Adrenal gland (tissue), 12 donors: ENCODE data around the gene SEPTIN10. TPM values are rescaled to one million over a fixed set of nuclear protein-coding genes. Genes with fewer than 3 reads are reported as not detected.
A peak's percentile ranks its signal among the peaks of the same experiment; 100 is the strongest.

Experiments
- DNase-seq, 7 donors: peaks; one replicate each; pipeline ENCODE4 v3.0.0-alpha.2; 2019 to 2020
- H3K27ac ChIP-seq, 5 donors: fragments of 200-600 bp; sonication (generic) in 4 of 5; 1 replicate in 3 of 5; 2 replicates in 2 of 5; pipeline versions ENCODE4 v1.5.1 to v1.8.0; 2016 to 2020; ENCODE audit warnings: mild to moderate bottlenecking in 1 of 5
- H3K27me3 ChIP-seq: fragments of 200-600 bp; 2 replicates; pipeline ENCODE4 v1.8.0; 2021
- H3K36me3 ChIP-seq, 2 donors: fragments of 200-600 bp; replicated peaks in 1 of 2; 1 replicate in 1 of 2; 2 replicates in 1 of 2; pipeline versions ENCODE4 v1.5.1 to v1.8.0; 2018 to 2022
- H3K4me1 ChIP-seq, 2 donors: fragments of 200-600 bp; replicated peaks in 1 of 2; 1 replicate in 1 of 2; 2 replicates in 1 of 2; pipeline versions ENCODE4 v1.5.1 to v1.8.0; 2018 to 2021
- H3K4me3 ChIP-seq, 4 donors: fragments of 200-600 bp; sonication (generic) in 3 of 4; one replicate each; pipeline ENCODE4 v1.5.1; 2016 to 2018
- H3K9me3 ChIP-seq, 3 donors: fragments of 200-600 bp; sonication (generic) in 1 of 3; replicated peaks in 1 of 3; 1 replicate in 2 of 3; 2 replicates in 1 of 3; pipeline versions ENCODE4 v1.5.1 to v1.8.0; 2016 to 2021
- POLR2A ChIP-seq, 2 donors: fragments of 450-650 bp; IDR thresholded peaks; one replicate each; pipeline ENCODE4 v1.6.1; 2017; ENCODE audit warnings: antibody characterized with exemption in 2 of 2, mild to moderate bottlenecking in 2 of 2, moderate library complexity in 1 of 2
- WGBS, 4 donors: extraction: QIAGEN DNeasy Blood & Tissue Kit in 2 of 4; methylation state at CpG; one replicate each; pipeline versions ENCODE4 v1.1.5 to v1.1.7; 2013 to 2017; 5-methylcytosine and 5-hydroxymethylcytosine counted together
- intact Hi-C, 2 donors: fragments of 100-400 bp; cut with DNase I; formaldehyde crosslinking; loops; one replicate each; pipeline versions ENCODE4 v1.14.1 to v1.15.0; 2022 to 2023
- polyA plus RNA-seq, 3 donors: library from polyadenylated mRNA; stranded (reverse); fragments of 200-250 nt in 2 of 3; fragments of 350-450 nt in 1 of 3; fragmentation: Illumina TruSeq in 1 of 3; extraction: RNeasy Lipid Tissue Mini Kit (QIAGEN cat#74804) in 1 of 3; gene quantifications; one replicate each; pipeline ENCODE4 v1.2.3, GENCODE V29; 2013 to 2014
- total RNA-seq, 9 donors: library from RNA; depleted of rRNA in 4 of 9; stranded (reverse); fragments of >200 nt in 4 of 9; fragments of 120-200 nt in 1 of 9; fragmentation: NEBNext Ultra II Directional in 1 of 9; extraction: Animal tissue kit (Norgen Biotek cat#: 25700) in 1 of 9; gene quantifications; one replicate each; pipeline versions ENCODE4 v1.1.0 to v1.2.4, GENCODE V29; 2013 to 2023
- TF ChIP-seq, protein P1 (sequence below), 6 experiments: fragments of 450-650 bp in 4 of 6; fragments of 200-600 bp in 2 of 6; sonication (generic) in 1 of 6; IDR thresholded peaks; 1 replicate in 5 of 6; 2 replicates in 1 of 6; pipeline versions ENCODE4 v1.5.1 to v1.8.0; 2016 to 2021; ENCODE audit warnings: antibody characterized with exemption in 6 of 6, mild to moderate bottlenecking in 2 of 6, moderate library complexity in 1 of 6
- donor health status: healthy with polysubstance abuse.
- donor health status: Bipolar disorder and iron deficiency.
- donor health status: DM: yes; HTN: yes; CAD: no.
- donor health status: DM: no; HTN: no; CAD: no.
- donor health status: DM: no; HTN: no; CAD: no.
- donor health status: DM: yes; HTN: yes; CAD: no.

Gene SEPTIN10
- total and polyA plus RNA-seq, 12 donors: 18.1 to 91.3 (median 44.8) TPM

DNA sequence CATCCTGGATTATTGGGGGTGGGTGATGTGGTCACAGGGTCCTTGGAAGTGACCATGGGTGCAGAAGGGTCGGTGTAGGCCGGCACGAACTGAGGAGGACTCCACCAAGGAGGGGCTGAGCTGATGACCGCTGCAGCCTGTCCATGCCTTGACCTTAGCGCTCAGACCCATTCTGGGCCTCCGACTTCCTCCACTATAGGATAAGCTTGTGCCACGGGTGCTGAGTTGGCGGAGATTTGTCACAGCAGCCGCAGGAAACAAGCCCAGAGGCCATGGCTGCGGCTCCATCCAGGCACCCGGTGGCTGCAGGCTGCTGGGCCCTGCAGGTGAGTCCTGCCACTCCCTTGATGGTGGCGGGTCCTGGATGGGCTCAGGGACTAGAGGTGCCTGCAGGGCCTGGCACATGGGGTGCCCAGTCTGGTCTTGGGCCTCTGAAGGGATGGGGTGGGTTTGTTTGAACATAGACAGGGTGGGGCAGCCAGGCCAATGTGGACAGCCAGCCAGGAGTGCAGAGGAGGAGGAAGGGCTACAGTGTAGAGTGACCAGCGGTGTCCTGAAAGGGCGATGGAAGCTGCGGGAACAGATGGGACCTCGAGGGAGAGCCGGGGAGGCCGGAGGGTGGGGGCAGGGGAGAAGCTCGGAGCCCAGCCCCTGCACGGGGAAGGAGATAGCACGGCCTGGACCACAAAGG, 84.8 kb downstream of the SEPTIN10 start:
- no peaks in the 10 kb centered on the region for H3K9me3 ChIP-seq
- no peak overlapping the region for H3K27ac ChIP-seq
- H3K4me1 ChIP-seq: no peaks in the 10 kb centered on the region
- H3K36me3 ChIP-seq: no peaks in the 10 kb centered on the region
- peak in 2 of 7 donors; percentile 8 to 35 for DNase-seq
- no peak overlapping the region for H3K4me3 ChIP-seq
- no peaks in the 10 kb centered on the region for H3K27me3 ChIP-seq
- intact Hi-C loops: no loop called here
- TF ChIP-seq POLR2A (IDR thresholded peaks at IDR 0.05): no peak
- TF ChIP-seq, protein P1, sequence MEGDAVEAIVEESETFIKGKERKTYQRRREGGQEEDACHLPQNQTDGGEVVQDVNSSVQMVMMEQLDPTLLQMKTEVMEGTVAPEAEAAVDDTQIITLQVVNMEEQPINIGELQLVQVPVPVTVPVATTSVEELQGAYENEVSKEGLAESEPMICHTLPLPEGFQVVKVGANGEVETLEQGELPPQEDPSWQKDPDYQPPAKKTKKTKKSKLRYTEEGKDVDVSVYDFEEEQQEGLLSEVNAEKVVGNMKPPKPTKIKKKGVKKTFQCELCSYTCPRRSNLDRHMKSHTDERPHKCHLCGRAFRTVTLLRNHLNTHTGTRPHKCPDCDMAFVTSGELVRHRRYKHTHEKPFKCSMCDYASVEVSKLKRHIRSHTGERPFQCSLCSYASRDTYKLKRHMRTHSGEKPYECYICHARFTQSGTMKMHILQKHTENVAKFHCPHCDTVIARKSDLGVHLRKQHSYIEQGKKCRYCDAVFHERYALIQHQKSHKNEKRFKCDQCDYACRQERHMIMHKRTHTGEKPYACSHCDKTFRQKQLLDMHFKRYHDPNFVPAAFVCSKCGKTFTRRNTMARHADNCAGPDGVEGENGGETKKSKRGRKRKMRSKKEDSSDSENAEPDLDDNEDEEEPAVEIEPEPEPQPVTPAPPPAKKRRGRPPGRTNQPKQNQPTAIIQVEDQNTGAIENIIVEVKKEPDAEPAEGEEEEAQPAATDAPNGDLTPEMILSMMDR (IDR thresholded peaks at IDR 0.05): no peak
- 88 to 92% (median 88%) methylated on average over 18 to 21 of the region's 21 CpGs for WGBS, 4 donors

GRCh38 chr2:109527846-109528705, 85.7 kb downstream of the SEPTIN10 start:
- no peaks in the 10 kb centered on the region for H3K36me3 ChIP-seq
- H3K27ac ChIP-seq: no peak overlapping the region
- intact Hi-C loops: no loop called here
- no peak overlapping the region for H3K4me3 ChIP-seq
- WGBS, 4 donors: 82 to 91% (median 89%) methylated on average over 13 to 16 of the region's 16 CpGs
- no peak for TF ChIP-seq POLR2A (IDR thresholded peaks at IDR 0.05)
- TF ChIP-seq, protein P1 (IDR thresholded peaks at IDR 0.05): no peak
- no peaks in the 10 kb centered on the region for H3K4me1 ChIP-seq
- no peaks in the 10 kb centered on the region for H3K9me3 ChIP-seq
- no peaks in the 10 kb centered on the region for H3K27me3 ChIP-seq
- peak in 2 of 7 donors; percentile 3 to 27 for DNase-seq

DNA sequence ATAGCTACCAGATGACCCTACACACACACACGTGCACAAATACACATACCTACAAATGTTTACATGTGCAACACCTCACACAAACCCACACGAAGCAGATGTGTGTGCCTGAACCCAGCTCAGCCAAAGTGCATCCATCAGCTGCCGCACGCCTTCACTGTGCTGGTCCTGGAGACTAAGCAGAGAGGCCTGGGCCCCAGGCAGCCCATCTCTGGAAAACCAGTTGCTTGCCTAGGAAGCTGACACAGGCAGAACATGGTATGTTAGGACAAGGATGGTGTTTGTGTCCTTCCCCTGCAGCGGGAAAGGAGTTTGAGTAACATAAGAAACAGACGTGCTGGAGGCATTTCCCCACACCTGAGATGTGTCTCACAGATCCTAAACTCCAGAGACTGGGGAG, 86.7 kb downstream of the SEPTIN10 start:
- Histone ChIP-seq H3K4me3 (no peak overlapping the region), H3K9me3 (no peaks in the 10 kb centered on the region), H3K27ac (no peak overlapping the region), H3K4me1 (no peaks in the 10 kb centered on the region), H3K27me3 (no peaks in the 10 kb centered on the region), H3K36me3 (no peaks in the 10 kb centered on the region)
- 87 to 95% (median 88%) methylated on average over 6 of the region's 6 CpGs for WGBS, 4 donors
- intact Hi-C loops: no loop called here
- TF ChIP-seq POLR2A (IDR thresholded peaks at IDR 0.05): no peak
- TF ChIP-seq, protein P1 (IDR thresholded peaks at IDR 0.05): no peak
- peak in 1 of 7 donors; percentile 28 for DNase-seq

GRCh38 chr2:109526442-109526970, 87.3 kb downstream of the SEPTIN10 start:
- no peaks in the 10 kb centered on the region for H3K27me3 ChIP-seq
- no peaks in the 10 kb centered on the region for H3K9me3 ChIP-seq
- H3K4me1 ChIP-seq: no peaks in the 10 kb centered on the region
- intact Hi-C loops: no loop called here
- TF ChIP-seq, protein P1 (IDR thresholded peaks at IDR 0.05): no peak
- no peak for TF ChIP-seq POLR2A (IDR thresholded peaks at IDR 0.05)
- 83 to 91% (median 87%) methylated on average over 8 to 11 of the region's 11 CpGs for WGBS, 4 donors
- no peak overlapping the region for H3K27ac ChIP-seq
- DNase-seq: peak in 1 of 7 donors; percentile 13
- no peaks in the 10 kb centered on the region for H3K36me3 ChIP-seq
- no peak overlapping the region for H3K4me3 ChIP-seq
